Spleen (tissue), 7 donors: ENCODE measurements around the gene NEURL1.

ENCODE experiments used
- POLR2A ChIP-seq, 3 donors: fragments of 450-650 bp; IDR thresholded peaks; one replicate each; pipeline ENCODE4 v1.5.1; 2017; ENCODE audit warnings: antibody characterized with exemption in 3 of 3, mild to moderate bottlenecking in 1 of 3
- TF ChIP-seq, protein P1 (sequence below), 11 experiments: fragments of 200-600 bp in 7 of 11; fragments of 450-650 bp in 4 of 11; sonication (generic) in 4 of 11; IDR thresholded peaks in 8 of 11; conservative IDR thresholded peaks in 3 of 11; 1 replicate in 7 of 11; 2 replicates in 4 of 11; pipeline versions ENCODE4 v1.4.0 to v1.8.0; 2016 to 2021; ENCODE audit warnings: antibody characterized with exemption in 11 of 11, inconsistent platforms in 4 of 11, mild to moderate bottlenecking in 1 of 11
- donor health status: DM: no; HTN: no; CAD: no; lungs with moderate emphysema.
- donor health status: DM: no; HTN: no; CAD: no.
- donor health status: DM: no; HTN: no; CAD: no.

DNA sequence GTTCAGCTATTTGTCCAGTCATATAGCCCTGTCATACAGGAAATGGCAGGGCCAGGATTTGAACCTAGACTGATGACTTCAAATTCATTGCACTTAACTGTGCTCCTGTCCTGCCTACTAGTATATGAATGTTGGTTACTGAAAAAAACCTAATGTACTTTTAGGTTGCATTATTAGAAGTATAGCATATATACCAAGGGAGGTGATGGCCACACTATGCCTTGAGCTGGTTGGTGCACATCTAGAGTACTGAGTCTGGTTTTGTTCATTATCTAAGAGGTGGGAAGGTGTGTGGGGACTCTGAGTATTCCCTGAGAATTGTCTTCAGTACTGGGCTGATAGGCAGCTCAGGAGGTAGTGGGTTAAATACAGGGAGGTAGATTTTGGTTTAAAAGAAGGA, 88.0 kb downstream of the NEURL1 start:
- TF ChIP-seq, protein P1, sequence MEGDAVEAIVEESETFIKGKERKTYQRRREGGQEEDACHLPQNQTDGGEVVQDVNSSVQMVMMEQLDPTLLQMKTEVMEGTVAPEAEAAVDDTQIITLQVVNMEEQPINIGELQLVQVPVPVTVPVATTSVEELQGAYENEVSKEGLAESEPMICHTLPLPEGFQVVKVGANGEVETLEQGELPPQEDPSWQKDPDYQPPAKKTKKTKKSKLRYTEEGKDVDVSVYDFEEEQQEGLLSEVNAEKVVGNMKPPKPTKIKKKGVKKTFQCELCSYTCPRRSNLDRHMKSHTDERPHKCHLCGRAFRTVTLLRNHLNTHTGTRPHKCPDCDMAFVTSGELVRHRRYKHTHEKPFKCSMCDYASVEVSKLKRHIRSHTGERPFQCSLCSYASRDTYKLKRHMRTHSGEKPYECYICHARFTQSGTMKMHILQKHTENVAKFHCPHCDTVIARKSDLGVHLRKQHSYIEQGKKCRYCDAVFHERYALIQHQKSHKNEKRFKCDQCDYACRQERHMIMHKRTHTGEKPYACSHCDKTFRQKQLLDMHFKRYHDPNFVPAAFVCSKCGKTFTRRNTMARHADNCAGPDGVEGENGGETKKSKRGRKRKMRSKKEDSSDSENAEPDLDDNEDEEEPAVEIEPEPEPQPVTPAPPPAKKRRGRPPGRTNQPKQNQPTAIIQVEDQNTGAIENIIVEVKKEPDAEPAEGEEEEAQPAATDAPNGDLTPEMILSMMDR (IDR thresholded peaks at IDR 0.05 in 8 of 11, conservative IDR thresholded peaks at IDR 0.05 in 3 of 11) = no peak
- TF ChIP-seq POLR2A (IDR thresholded peaks at IDR 0.05) = no peak
